SK-N-MC (cell line): ENCODE data around the gene P2RX3.

Source experiments
- DNase-seq: peaks from one replicate; pipeline ENCODE4 v3.0.0-alpha.2; 2011; ENCODE audit warnings: low read depth, low spot score
- H3K27ac ChIP-seq: fragments of 200-600 bp; sonication (generic); 2 replicates; pipeline ENCODE4 v1.5.1; 2016; ENCODE audit warnings: mixed run types
- H3K36me3 ChIP-seq: fragments of 200-600 bp; sonication (generic); 2 replicates; pipeline ENCODE4 v1.6.1; 2017; ENCODE audit warnings: antibody characterized with exemption, low read length, mixed read lengths; ENCODE audit not compliant: insufficient read depth
- H3K4me3 ChIP-seq: fragments of 200-600 bp; sonication (generic); 2 replicates; pipeline ENCODE4 v1.5.1; 2016
- H3K9ac ChIP-seq: fragments of 200-600 bp; sonication (generic); 2 replicates; pipeline ENCODE4 v1.8.0; 2017; ENCODE audit warnings: mixed run types, mixed read lengths; ENCODE audit not compliant: insufficient read length
- H3K9me3 ChIP-seq: fragments of 200-600 bp; sonication (generic); 2 replicates; pipeline ENCODE4 v1.6.1; 2017; ENCODE audit warnings: low read depth, mild to moderate bottlenecking, antibody characterized with exemption, low read length, moderate library complexity, mixed read lengths
- EZH2 ChIP-seq: fragments of 200-600 bp; sonication (generic); IDR thresholded peaks from one replicate; pipeline ENCODE4 v1.6.1; 2017; ENCODE audit warnings: antibody characterized with exemption
- FOXP2 ChIP-seq: optimal IDR thresholded peaks from 2 replicates; pipeline ENCODE3; 2011; ENCODE audit warnings: mild to moderate bottlenecking, moderate library complexity; ENCODE audit not compliant: insufficient read depth; ENCODE audit errors: extremely low read length, control extremely low read depth
- POLR2AphosphoS5 ChIP-seq: IDR thresholded peaks from 2 replicates; pipeline ENCODE4 v1.6.1; 2012; ENCODE audit warnings: mild to moderate bottlenecking, low read depth, low read length, borderline replicate concordance

The P2RX3 gene

DNA sequence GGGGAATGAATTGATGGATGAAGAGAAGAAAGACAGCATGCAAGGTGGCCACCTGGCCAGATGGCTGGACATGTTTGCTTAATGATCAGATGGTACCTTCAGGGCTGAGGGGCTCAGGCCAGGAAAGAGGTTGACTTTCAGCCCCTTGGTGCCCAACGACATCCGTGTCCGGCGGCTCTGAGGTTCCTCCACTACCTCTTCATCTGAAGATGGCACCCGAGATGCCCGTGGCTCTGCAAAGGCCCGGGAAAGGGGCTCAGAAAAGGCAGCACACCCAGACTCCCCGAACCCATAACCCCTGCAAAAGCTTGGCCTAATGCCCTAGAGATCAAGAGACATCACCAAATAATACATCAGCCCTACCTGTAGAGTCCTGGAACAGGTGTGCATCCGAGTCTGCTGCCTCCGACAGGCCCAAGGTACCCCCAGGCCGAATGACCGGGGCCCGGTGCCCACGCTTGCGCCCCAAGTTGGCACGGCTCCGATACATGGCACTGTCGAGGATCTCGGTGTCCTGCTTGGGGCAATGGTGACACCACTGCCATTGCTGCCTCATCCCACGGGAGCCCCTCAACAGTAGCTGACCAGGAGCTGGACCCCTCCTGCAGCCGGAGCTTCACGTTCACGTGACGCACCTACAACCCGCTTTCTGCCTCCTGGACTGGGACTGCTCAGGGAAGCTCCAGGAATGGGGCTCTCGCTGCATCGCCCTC, 36.3 kb upstream of the P2RX3 start:
- Histone ChIP-seq H3K36me3 (peaks cover 74% of the 10 kb centered on the region), H3K9ac (no peak overlapping the region), H3K4me3 (no peak overlapping the region), H3K27ac (no peak overlapping the region), H3K9me3 (0 out of 2 replicates have a peak, but pooled peaks cover 4% of the 10 kb centered on the region)
- TF ChIP-seq EZH2 (no peak), POLR2AphosphoS5 (no peak), FOXP2 (no peak)
- DNase-seq = no peak

DNA sequence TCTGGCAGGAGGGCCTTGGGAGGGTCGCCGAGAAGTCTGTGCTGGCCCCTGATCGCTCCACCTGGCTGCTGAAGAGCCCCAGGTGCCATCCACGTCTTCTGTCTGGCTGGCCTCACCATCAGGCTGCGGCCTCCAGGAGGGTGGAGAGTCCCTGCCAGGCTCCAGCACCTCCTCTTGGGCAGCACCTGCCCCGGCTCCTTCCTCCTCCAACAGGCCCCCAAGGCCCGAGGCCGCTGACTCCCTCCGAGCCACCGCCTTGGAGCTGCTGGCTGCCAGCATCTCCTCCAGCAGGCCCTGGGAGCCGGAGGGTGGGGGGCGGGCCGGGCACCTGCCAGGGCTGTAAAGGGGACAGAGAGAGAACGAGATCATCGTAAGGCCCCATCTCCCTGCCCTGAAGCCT, 35.7 kb upstream of the P2RX3 start:
- Histone ChIP-seq H3K36me3 (peaks cover 69% of the 10 kb centered on the region), H3K4me3 (no peak overlapping the region), H3K9ac (no peak overlapping the region), H3K9me3 (no peaks in the 10 kb centered on the region), H3K27ac (no peak overlapping the region)
- TF ChIP-seq FOXP2 (no peak), POLR2AphosphoS5 (no peak), EZH2 (no peak)
- DNase-seq = no peak

DNA sequence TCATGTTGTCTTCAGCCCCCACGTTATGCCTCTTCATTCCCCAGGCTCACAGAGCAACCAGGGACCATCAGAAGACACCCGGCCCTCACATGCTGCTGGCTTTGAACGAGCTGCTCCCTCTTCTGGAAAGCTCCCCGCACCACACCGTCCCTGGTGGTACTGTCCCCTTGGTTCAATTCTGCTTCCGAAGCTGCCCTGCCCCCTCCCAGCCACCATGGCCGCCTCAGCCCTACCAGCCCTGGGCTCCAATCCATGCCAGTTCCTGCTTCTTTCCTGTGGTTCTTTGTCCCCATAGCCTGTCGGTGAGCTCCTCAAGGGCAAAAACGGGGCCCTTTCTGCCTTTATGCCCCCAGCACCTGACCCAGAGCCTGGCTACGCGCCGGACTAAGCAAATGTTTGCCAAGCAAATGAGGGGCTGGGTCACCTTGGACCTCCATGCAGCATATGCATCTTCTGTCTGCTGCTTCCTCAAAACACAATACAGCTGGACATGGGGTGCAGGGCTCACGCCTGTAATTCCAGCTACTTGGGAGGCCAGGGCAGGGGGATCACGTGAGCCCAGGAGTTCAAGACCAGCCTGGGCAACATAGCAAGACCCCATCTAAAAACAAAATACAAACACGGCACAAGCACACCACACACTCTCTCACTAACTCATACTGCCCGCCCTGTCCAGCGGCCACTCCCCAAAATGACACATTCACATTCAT, 34.7 kb upstream of the P2RX3 start:
- DNase-seq = no peak
- H3K27ac ChIP-seq = no peak overlapping the region
- no peak overlapping the region for H3K9ac ChIP-seq
- H3K9me3 ChIP-seq = no peaks in the 10 kb centered on the region
- no peak overlapping the region for H3K4me3 ChIP-seq
- H3K36me3 ChIP-seq = peaks cover 59% of the 10 kb centered on the region
- TF ChIP-seq POLR2AphosphoS5 (no peak), EZH2 (no peak), FOXP2 (no peak)

DNA sequence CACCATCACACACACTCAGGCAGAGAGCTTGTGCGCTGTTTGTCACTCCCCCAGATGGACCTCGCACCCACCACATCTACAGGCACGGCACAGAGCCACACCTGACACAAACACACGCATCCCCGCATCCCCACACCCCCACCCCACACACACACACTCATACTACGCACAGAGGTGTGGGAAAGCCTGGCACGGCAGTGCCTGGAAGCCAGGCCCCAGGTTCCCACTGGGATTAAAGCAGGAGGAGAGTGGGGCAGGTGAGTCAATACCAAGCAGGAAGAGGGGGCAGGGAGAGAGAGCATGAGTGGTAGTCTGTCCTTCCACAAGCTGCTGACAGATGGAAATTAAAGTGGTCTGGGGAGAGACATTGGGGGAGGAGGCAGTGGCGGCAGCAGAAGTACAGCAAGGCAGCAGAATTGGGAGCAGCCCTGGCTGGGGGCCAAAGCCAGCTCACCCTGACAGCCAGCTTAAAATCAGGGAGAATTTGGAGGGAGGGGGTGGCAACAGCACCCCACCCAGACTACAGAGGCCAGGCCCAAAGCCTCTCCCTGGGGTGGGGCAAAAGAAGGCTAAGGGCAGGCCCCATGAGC, 34.1 kb upstream of the P2RX3 start:
- Histone ChIP-seq H3K9ac (no peak overlapping the region), H3K4me3 (no peak overlapping the region), H3K9me3 (no peaks in the 10 kb centered on the region), H3K27ac (no peak overlapping the region), H3K36me3 (peaks cover 59% of the 10 kb centered on the region)
- DNase-seq = no peak
- TF ChIP-seq FOXP2 (no peak), EZH2 (no peak), POLR2AphosphoS5 (no peak)

DNA sequence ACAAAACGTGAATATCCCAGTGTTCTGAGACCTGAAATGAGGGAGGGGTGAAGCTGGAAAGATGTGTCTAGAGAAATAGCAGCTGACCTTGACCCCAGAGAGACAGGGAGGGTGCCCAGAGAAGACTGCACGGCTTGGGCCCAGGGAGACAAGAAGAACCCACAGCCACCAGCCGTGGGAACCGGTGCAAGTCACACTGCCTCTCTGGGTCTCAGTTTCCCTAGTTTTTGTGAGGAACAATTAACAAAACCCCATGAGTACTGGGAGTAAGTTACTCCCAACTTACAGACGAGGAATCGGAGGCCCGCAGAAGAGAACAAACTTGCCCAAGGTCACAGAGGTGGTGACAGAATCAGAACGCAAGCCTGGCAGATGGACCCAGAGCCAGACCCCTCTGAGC, 32.6 kb upstream of the P2RX3 start:
- H3K27ac ChIP-seq = no peak overlapping the region
- no peak overlapping the region for H3K4me3 ChIP-seq
- no peak overlapping the region for H3K9ac ChIP-seq
- H3K9me3 ChIP-seq = no peaks in the 10 kb centered on the region
- no peak for TF ChIP-seq FOXP2
- TF ChIP-seq POLR2AphosphoS5 = no peak
- no peak for TF ChIP-seq EZH2
- H3K36me3 ChIP-seq = peaks cover 59% of the 10 kb centered on the region
- DNase-seq = no peak

DNA sequence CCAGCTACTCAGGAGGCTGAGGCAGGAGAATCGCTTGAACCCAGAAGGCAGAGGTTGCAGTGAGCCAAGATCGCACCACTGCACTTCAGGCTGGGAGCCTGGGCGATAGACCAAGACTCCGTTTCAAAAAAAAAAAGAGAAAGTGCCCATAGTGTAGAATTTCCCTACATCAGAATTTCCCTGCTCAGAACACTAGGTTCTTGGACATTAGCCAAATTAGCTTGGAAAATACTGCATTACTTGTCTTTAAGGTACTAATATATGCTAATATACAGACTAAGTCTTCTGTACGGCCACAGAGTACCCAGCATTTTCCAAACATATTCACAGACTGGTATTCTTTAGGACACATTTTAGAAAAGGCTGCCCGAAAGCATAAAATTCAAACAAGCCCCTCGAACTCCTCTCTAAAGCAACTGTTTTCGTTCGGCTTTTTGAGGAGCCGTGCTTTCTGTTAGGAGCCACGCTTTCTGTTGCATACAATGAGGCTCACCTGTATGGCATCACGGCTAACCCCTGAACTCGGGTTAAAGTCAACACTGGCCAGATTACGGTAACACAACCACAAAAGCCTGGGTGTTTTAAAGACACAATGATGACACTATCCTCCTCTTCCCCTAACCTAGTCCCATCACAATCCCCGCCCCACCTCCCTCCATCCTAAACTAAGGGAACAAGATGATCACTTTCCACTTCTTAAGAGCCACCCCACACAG, 31.8 kb upstream of the P2RX3 start:
- Histone ChIP-seq H3K27ac (no peak overlapping the region), H3K9me3 (no peaks in the 10 kb centered on the region), H3K4me3 (no peak overlapping the region), H3K36me3 (peaks cover 55% of the 10 kb centered on the region), H3K9ac (no peak overlapping the region)
- TF ChIP-seq POLR2AphosphoS5 (no peak), EZH2 (no peak), FOXP2 (no peak)
- DNase-seq = no peak

DNA sequence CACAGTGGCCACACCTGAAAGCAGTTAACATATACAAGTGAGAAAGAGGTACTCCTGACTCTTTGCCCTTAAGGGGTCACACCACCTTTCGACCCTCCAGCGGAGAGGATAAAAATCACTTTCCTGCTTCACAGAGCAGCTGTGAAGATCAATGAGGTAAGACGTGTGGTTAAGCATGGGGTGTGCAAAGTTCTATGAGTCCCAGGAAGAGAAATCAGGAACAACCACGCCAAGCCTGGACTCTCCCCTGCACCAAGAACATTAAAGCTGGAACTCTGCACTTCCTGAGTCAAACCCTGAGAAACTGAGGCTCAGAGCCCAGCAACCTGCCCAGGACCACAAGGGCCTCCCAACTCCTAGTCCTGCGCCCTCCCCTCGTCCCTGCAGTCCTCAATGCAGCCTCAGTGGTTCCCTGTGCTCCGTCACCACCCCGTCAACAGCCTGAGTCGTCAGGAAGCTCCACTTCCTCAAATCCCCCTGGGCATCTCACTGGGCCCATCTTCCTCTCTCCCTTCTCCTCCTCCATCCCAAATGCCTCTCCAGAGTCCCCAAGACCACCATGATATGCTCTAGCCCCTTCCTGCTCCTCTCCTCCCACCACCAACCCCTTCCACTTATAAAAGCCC, 31.1 kb upstream of the P2RX3 start:
- Histone ChIP-seq H3K9ac (no peak overlapping the region), H3K36me3 (peaks cover 47% of the 10 kb centered on the region)

More for the DNA sequence above, 31.1 kb upstream of the P2RX3 start:
- no peaks in the 10 kb centered on the region for H3K9me3 ChIP-seq
- TF ChIP-seq POLR2AphosphoS5 (no peak), EZH2 (no peak), FOXP2 (no peak)
- H3K4me3 ChIP-seq = no peak overlapping the region
- no peak for DNase-seq
- H3K27ac ChIP-seq = no peak overlapping the region
